H1 (cell line): ENCODE results near the gene MRPS16.

Source experiments
- ATF2 ChIP-seq: IDR thresholded peaks from 2 replicates; pipeline ENCODE4 v1.6.1; 2012; ENCODE audit warnings: low read length, inconsistent platforms
- CBX5 ChIP-seq: fragments of 300-800, 300-1000 bp; sonication (generic); IDR thresholded peaks from 2 replicates; pipeline ENCODE4 v1.7.1; 2016; ENCODE audit warnings: antibody characterized with exemption, low read length, low read depth
- CHD1 ChIP-seq: IDR thresholded peaks from 2 replicates; pipeline ENCODE4 v1.6.1; 2012; ENCODE audit warnings: low read depth, low read length, improper control_type of control experiment
- CTCF ChIP-seq, 3 experiments: IDR thresholded peaks; 1 replicate in 2 of 3; 2 replicates in 1 of 3; pipeline versions ENCODE4 v1.5.1 to v1.6.1; 2011; ENCODE audit warnings: low read length in 3 of 3, mild to moderate bottlenecking in 3 of 3, inconsistent platforms in 2 of 3, low read depth in 1 of 3, moderate library complexity in 1 of 3; ENCODE audit not compliant: insufficient read depth in 1 of 3; ENCODE audit errors: control extremely low read depth in 1 of 3
- JUND ChIP-seq: IDR thresholded peaks from 2 replicates; pipeline ENCODE4 v1.6.1; 2011; ENCODE audit warnings: mild to moderate bottlenecking, improper control_type of control experiment, low read length
- POLR2A ChIP-seq, 2 experiments: IDR thresholded peaks; 1 replicate in 1 of 2; 2 replicates in 1 of 2; pipeline ENCODE4 v1.6.1; 2011; ENCODE audit warnings: low read depth in 2 of 2, low read length in 2 of 2, mild to moderate bottlenecking in 2 of 2; ENCODE audit errors: control extremely low read depth in 1 of 2
- RFX5 ChIP-seq: IDR thresholded peaks from 2 replicates; pipeline ENCODE4 v1.6.1; 2011; ENCODE audit warnings: low read depth, low read length, improper control_type of control experiment, borderline replicate concordance

DNA sequence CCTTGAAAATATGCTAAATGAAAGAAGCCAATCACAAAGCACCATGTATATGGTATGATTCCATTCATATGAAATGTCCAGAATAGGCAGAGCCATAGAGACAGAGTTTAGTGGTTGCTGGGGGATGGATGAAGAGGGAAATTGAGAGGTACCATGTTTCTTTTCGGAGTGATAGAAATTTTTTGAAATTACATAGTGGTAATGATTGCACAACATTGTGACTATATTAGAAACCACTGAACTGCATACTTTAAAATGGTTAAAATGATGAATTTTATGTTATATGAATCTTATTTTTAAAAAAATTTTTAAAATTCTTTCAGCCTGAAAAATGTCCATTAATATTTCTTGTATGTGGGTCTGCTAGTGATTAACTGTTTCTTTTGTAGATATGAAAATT is 31.5 kb downstream of the MRPS16 start:
- no peak for TF ChIP-seq CBX5
- TF ChIP-seq CTCF (IDR thresholded peaks at IDR 0.05; ENCODE audit: control extremely low read depth in 1 of 3, insufficient read depth in 1 of 3, low read depth in 1 of 3, low read length in 3 of 3), result no peak
- TF ChIP-seq CHD1, result no peak
- no peak for TF ChIP-seq RFX5
- TF ChIP-seq POLR2A (IDR thresholded peaks at IDR 0.05; ENCODE audit: control extremely low read depth in 1 of 2, low read depth in 2 of 2, low read length in 2 of 2), result no peak
- TF ChIP-seq JUND, result no peak
- no peak for TF ChIP-seq ATF2
